A673 (cell line): ENCODE data around the gene SYP. TPM values are rescaled to one million over a fixed set of nuclear protein-coding genes. Genes with fewer than 3 reads are reported as not detected.

Source experiments
- BruUV-seq: library from RNA; stranded (reverse); fragments of 400-500 nt; replicated peaks from 2 replicates; lab custom pipeline; 2021; lab: Mats Ljungman, UMichigan
- CTCF ChIA-PET: fragments of 300-600 bp; sonication (Branson Sonifier 250); formaldehyde crosslinking; loops from one replicate; lab custom pipeline; 2022; ENCODE audit warnings: antibody characterized with exemption; lab: Charles Lee
- POLR2A ChIA-PET: fragments of 300-600 bp; sonication (Branson Sonifier 250); formaldehyde crosslinking; loops from one replicate; lab custom pipeline; 2022; ENCODE audit warnings: antibody characterized with exemption; ENCODE audit not compliant: low non-redundant PET; lab: Charles Lee
- DNase-seq: peaks from one replicate; pipeline ENCODE4 v3.0.0-alpha.2; 2015; ENCODE audit warnings: low spot score
- H3K27ac ChIP-seq: fragments of 200-600 bp; sonication (generic); 2 replicates; pipeline ENCODE4 v1.5.1; 2016; ENCODE audit warnings: mixed run types, low read depth, mild to moderate bottlenecking, mixed read lengths, antibody characterized with exemption, low read length; ENCODE audit not compliant: poor library complexity, severe bottlenecking
- H3K27me3 ChIP-seq: fragments of 200-600 bp; sonication (generic); replicated peaks from 2 replicates; pipeline ENCODE4 v1.6.1; 2017; ENCODE audit warnings: mixed run types, low read depth, mild to moderate bottlenecking, mixed read lengths, antibody characterized with exemption, low read length; ENCODE audit not compliant: insufficient read depth, poor library complexity
- H3K36me3 ChIP-seq: fragments of 200-600 bp; sonication (generic); 2 replicates; pipeline ENCODE4 v1.6.1; 2016; ENCODE audit warnings: mixed run types, mild to moderate bottlenecking, mixed read lengths, antibody characterized with exemption, low read length; ENCODE audit not compliant: insufficient read depth, poor library complexity, severe bottlenecking
- H3K4me1 ChIP-seq: fragments of 200-600 bp; sonication (generic); 2 replicates; pipeline ENCODE4 v1.6.1; 2017; ENCODE audit warnings: mixed run types, mild to moderate bottlenecking, mixed read lengths, antibody characterized with exemption, low read length; ENCODE audit not compliant: insufficient read depth, poor library complexity, severe bottlenecking
- H3K4me3 ChIP-seq: fragments of 200-600 bp; sonication (generic); 2 replicates; pipeline ENCODE4 v1.5.1; 2016; ENCODE audit warnings: low read depth, mixed run types, mild to moderate bottlenecking, mixed read lengths, low read length; ENCODE audit not compliant: poor library complexity, severe bottlenecking
- H3K9me3 ChIP-seq: fragments of 200-600 bp; sonication (generic); 2 replicates; pipeline ENCODE4 v1.6.1; 2016; ENCODE audit warnings: mixed run types, low read depth, mild to moderate bottlenecking, mixed read lengths, antibody characterized with exemption, low read length; ENCODE audit not compliant: poor library complexity, severe bottlenecking
- EZH2 ChIP-seq: fragments of 200-600 bp; sonication (generic); IDR thresholded peaks from 2 replicates; pipeline ENCODE4 v1.6.1; 2017; ENCODE audit warnings: borderline replicate concordance, low read depth, mild to moderate bottlenecking, mixed read lengths, antibody characterized with exemption, low read length; ENCODE audit not compliant: poor library complexity, severe bottlenecking
- intact Hi-C: fragments of 100-400 bp; cut with micrococcal nuclease; formaldehyde crosslinking; loops from one replicate; pipeline ENCODE4 v1.10.0; 2022; ENCODE audit not compliant: unreplicated experiment
- total RNA-seq: library from RNA; stranded (reverse); gene quantifications from 2 replicates; pipeline ENCODE4 v1.2.3, GENCODE V29; 2021
- TF ChIP-seq, protein P1 (sequence below): fragments of 300-800, 200-600 bp; sonication (generic); conservative IDR thresholded peaks from 2 replicates; pipeline ENCODE4 v1.5.1; 2017; ENCODE audit warnings: low read depth, mild to moderate bottlenecking, antibody characterized with exemption, low read length, moderate library complexity, mixed read lengths

SYP gene
- total RNA-seq, 1 experiment from 2014 or later: 14.6 TPM

DNA sequence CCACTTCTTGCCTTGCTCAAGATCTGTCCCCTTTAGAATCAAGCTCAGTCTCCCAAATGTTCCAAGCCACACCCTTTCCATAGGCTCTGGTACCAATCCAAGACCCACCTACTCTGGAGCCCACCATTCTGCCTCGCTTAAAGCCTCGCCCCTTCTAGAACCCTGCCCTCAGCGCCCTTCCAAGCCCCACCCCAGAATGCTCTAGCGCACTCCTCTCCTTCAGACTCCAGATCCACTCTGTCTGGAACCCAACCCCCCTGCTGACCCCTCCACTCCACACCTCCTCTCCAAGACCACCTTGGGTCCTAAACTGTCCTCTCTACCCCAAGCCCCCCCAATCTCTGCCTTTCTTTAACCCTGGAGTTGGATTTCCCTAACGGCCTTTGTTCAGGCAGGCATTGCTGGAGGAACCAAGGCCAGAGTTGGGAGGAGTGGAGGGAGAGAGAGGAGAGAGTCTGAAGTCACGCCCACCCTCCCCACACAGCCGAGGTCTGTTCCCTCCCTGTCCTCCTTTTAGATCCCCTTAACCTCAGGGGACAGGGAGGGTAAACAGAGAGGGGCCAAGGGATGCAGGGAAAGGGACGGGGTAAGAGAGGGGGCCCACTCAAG, 11.4 kb downstream of the SYP start:
- TF ChIP-seq, protein P1, sequence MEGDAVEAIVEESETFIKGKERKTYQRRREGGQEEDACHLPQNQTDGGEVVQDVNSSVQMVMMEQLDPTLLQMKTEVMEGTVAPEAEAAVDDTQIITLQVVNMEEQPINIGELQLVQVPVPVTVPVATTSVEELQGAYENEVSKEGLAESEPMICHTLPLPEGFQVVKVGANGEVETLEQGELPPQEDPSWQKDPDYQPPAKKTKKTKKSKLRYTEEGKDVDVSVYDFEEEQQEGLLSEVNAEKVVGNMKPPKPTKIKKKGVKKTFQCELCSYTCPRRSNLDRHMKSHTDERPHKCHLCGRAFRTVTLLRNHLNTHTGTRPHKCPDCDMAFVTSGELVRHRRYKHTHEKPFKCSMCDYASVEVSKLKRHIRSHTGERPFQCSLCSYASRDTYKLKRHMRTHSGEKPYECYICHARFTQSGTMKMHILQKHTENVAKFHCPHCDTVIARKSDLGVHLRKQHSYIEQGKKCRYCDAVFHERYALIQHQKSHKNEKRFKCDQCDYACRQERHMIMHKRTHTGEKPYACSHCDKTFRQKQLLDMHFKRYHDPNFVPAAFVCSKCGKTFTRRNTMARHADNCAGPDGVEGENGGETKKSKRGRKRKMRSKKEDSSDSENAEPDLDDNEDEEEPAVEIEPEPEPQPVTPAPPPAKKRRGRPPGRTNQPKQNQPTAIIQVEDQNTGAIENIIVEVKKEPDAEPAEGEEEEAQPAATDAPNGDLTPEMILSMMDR: no peak
- TF ChIP-seq EZH2: no peak
- H3K4me3 ChIP-seq: no peak overlapping the region
- no peaks in the 10 kb centered on the region for H3K36me3 ChIP-seq
- H3K27me3 ChIP-seq: no peaks in the 10 kb centered on the region
- no peak for DNase-seq
- no peak overlapping the region for H3K27ac ChIP-seq
- intact Hi-C loops: no loop called here
- BruUV-seq: no TSS peak
- CTCF ChIA-PET: no interaction called here
- POLR2A ChIA-PET: no interaction called here
- peaks cover 6% of the 10 kb centered on the region for H3K4me1 ChIP-seq
- H3K9me3 ChIP-seq: no peaks in the 10 kb centered on the region

DNA sequence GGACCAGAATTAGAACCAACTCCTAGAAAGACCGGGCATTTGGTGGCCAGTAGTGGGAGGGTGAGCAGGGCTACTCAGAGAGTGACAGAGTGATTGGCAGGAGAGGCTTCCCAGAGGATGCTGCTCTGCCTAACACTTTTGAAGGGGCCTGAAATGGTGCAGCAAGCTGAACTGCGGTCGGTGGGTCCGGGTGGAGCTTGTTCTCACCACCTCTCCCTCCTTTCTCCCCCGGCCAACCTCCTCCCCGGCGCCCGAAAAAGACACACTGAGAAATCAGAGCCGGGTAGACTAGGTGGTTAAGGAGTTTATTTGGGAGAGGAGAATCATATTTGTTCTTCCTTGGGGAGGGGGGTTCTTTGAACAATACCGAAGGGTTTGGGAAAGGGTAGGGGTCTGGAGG, 12.5 kb downstream of the SYP start:
- no peak overlapping the region for H3K27ac ChIP-seq
- H3K36me3 ChIP-seq: no peaks in the 10 kb centered on the region
- intact Hi-C loops: no loop called here
- no peaks in the 10 kb centered on the region for H3K27me3 ChIP-seq
- no TSS peak for BruUV-seq
- no peak overlapping the region for H3K4me3 ChIP-seq
- CTCF ChIA-PET: no interaction called here
- no peak for DNase-seq
- POLR2A ChIA-PET: no interaction called here
- TF ChIP-seq EZH2: no peak
- TF ChIP-seq, protein P1: no peak
- H3K9me3 ChIP-seq: no peaks in the 10 kb centered on the region
- peaks cover 6% of the 10 kb centered on the region for H3K4me1 ChIP-seq

DNA sequence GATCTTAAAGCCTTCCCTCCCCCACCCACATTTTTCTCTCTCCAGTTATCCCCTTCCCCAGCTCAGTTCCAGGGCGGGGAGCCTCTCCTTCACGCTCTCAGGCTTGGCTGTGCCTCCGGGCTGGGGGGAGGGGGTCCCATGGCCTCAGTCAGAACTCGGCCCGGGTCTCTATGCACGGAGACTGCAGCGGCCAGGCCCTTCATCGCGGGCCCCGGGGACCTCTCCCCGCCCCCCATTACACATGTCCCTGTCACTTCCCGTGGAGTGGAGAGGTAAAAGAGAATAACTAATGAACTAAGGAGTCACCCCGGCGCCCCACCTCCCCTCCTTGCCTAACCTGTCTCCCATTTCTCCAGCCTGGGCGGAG, 13.0 kb downstream of the SYP start:
- Histone ChIP-seq H3K4me3 (no peak overlapping the region), H3K4me1 (peaks cover 6% of the 10 kb centered on the region), H3K36me3 (no peaks in the 10 kb centered on the region), H3K27me3 (no peaks in the 10 kb centered on the region), H3K27ac (no peak overlapping the region), H3K9me3 (no peaks in the 10 kb centered on the region)
- BruUV-seq: no TSS peak
- TF ChIP-seq, protein P1: no peak
- no peak for TF ChIP-seq EZH2
- DNase-seq: no peak
- ChIA-PET CTCF (no interaction called here), POLR2A (no interaction called here)
- intact Hi-C loops: no loop called here
